Loucy (cell line): ENCODE results near the gene DEPDC4.

Experiments
- H2AFZ ChIP-seq: fragments of 200-600 bp; sonication (generic); 2 replicates; pipeline ENCODE4 v1.6.0; 2016; ENCODE audit warnings: antibody characterized with exemption, mild to moderate bottlenecking, low read length, moderate library complexity
- H3F3A ChIP-seq: fragments of 200-600 bp; 2 replicates; pipeline ENCODE4 v1.6.0; 2016; ENCODE audit warnings: antibody characterized with exemption, low read depth, mild to moderate bottlenecking
- H3K27me3 ChIP-seq: fragments of 200-600 bp; sonication (generic); 2 replicates; pipeline ENCODE4 v1.6.1; 2014; ENCODE audit warnings: low read length, mild to moderate bottlenecking; ENCODE audit not compliant: insufficient read depth, poor library complexity, severe bottlenecking
- H3K36me3 ChIP-seq: fragments of 200-600 bp; sonication (generic); 2 replicates; pipeline ENCODE4 v1.6.1; 2016; ENCODE audit warnings: low read length; ENCODE audit not compliant: insufficient read depth
- H3K4me1 ChIP-seq: fragments of 200-600 bp; sonication (generic); 2 replicates; pipeline ENCODE4 v1.5.1; 2014; ENCODE audit warnings: low read length, mild to moderate bottlenecking; ENCODE audit not compliant: insufficient read depth, poor library complexity, severe bottlenecking
- H3K4me2 ChIP-seq: fragments of 200-600 bp; sonication (generic); 2 replicates; pipeline ENCODE4 v1.6.0; 2014; ENCODE audit warnings: antibody characterized with exemption, low read length, low read depth, mild to moderate bottlenecking; ENCODE audit not compliant: poor library complexity, severe bottlenecking
- H3K4me3 ChIP-seq: fragments of 200-600 bp; sonication (generic); 2 replicates; pipeline ENCODE4 v1.5.1; 2014; ENCODE audit warnings: low read length, mild to moderate bottlenecking, mixed read lengths; ENCODE audit not compliant: poor library complexity, severe bottlenecking
- H3K79me2 ChIP-seq: fragments of 200-600 bp; sonication (generic); 2 replicates; pipeline ENCODE4 v1.6.1; 2014; ENCODE audit warnings: low read length; ENCODE audit not compliant: insufficient read depth
- H3K9ac ChIP-seq: fragments of 200-600 bp; sonication (generic); 2 replicates; pipeline ENCODE4 v1.6.0; 2014; ENCODE audit warnings: mild to moderate bottlenecking, low read depth, low read length, moderate library complexity; ENCODE audit not compliant: poor library complexity, severe bottlenecking
- H3K9me2 ChIP-seq: fragments of 200-600 bp; sonication (generic); replicated peaks from 2 replicates; pipeline ENCODE4 v1.6.1; 2016; ENCODE audit warnings: low read depth, low read length, mixed read lengths
- H3K9me3 ChIP-seq: fragments of 200-600 bp; sonication (generic); 2 replicates; pipeline ENCODE4 v1.6.1; 2014; ENCODE audit warnings: mild to moderate bottlenecking, antibody characterized with exemption, low read length, low read depth; ENCODE audit not compliant: insufficient read depth
- H4K20me1 ChIP-seq: fragments of 200-600 bp; sonication (generic); 2 replicates; pipeline ENCODE4 v1.6.0; 2014; ENCODE audit warnings: antibody characterized with exemption, low read length, mild to moderate bottlenecking; ENCODE audit not compliant: insufficient read depth, poor library complexity, severe bottlenecking
- CTCF ChIP-seq: fragments of 200-600 bp; sonication (generic); conservative IDR thresholded peaks from 2 replicates; pipeline ENCODE4 v1.5.1; 2014; ENCODE audit warnings: mild to moderate bottlenecking, antibody characterized with exemption, low read length
- EZH2phosphoT487 ChIP-seq: fragments of 200-600 bp; IDR thresholded peaks from 2 replicates; pipeline ENCODE4 v1.6.1; 2018; ENCODE audit warnings: antibody characterized with exemption, mild to moderate bottlenecking, moderate library complexity, borderline replicate concordance

DEPDC4 gene

GRCh38 chr12:100251917-100252316, 15.0 kb downstream of the DEPDC4 start:
- Histone ChIP-seq H3K4me3 (no peak overlapping the region), H3K4me2 (no peak overlapping the region), H3F3A (no peaks in the 10 kb centered on the region), H3K9me2 (no peaks in the 10 kb centered on the region), H3K4me1 (no peaks in the 10 kb centered on the region), H3K9me3 (no peaks in the 10 kb centered on the region), H3K9ac (no peak overlapping the region), H3K27me3 (no peaks in the 10 kb centered on the region), H3K79me2 (no peaks in the 10 kb centered on the region), H2AFZ (no peak overlapping the region), H4K20me1 (no peaks in the 10 kb centered on the region), H3K36me3 (no peaks in the 10 kb centered on the region)
- no peak for TF ChIP-seq CTCF
- TF ChIP-seq EZH2phosphoT487, result no peak

GRCh38 chr12:100249941-100250340, 16.9 kb downstream of the DEPDC4 start:
- Histone ChIP-seq H3K79me2 (no peaks in the 10 kb centered on the region), H3K36me3 (no peaks in the 10 kb centered on the region), H3K9me3 (no peaks in the 10 kb centered on the region), H3K4me1 (no peaks in the 10 kb centered on the region), H3F3A (no peaks in the 10 kb centered on the region), H4K20me1 (no peaks in the 10 kb centered on the region), H3K9ac (no peak overlapping the region), H3K4me3 (no peak overlapping the region), H3K4me2 (no peak overlapping the region), H2AFZ (no peak overlapping the region), H3K27me3 (no peaks in the 10 kb centered on the region), H3K9me2 (no peaks in the 10 kb centered on the region)
- TF ChIP-seq CTCF, result no peak
- no peak for TF ChIP-seq EZH2phosphoT487

GRCh38 chr12:100248886-100249285, 18.0 kb downstream of the DEPDC4 start:
- Histone ChIP-seq H3K79me2 (no peaks in the 10 kb centered on the region), H4K20me1 (no peaks in the 10 kb centered on the region), H3F3A (no peaks in the 10 kb centered on the region), H3K9me2 (no peaks in the 10 kb centered on the region), H3K27me3 (no peaks in the 10 kb centered on the region), H3K9me3 (no peaks in the 10 kb centered on the region), H3K4me3 (no peak overlapping the region), H3K4me2 (no peak overlapping the region), H3K4me1 (no peaks in the 10 kb centered on the region), H3K9ac (no peak overlapping the region), H2AFZ (no peak overlapping the region), H3K36me3 (no peaks in the 10 kb centered on the region)
- TF ChIP-seq CTCF, result no peak
- TF ChIP-seq EZH2phosphoT487, result no peak
